ENCODE measurements around the gene DET1.

The DET1 gene

GRCh38 chr15:88463870-88464532 lies 82.5 kb downstream of the DET1 start:
- ATAC-seq, result no peak

Measured in activated CD4-positive, CD25-positive, alpha-beta regulatory T cell treated with anti-CD3 and anti-CD28 coated beads, Interleukin-2, amount 50 U/mL, for 24 hours (primary cell).